Panc1 (cell line): Measurements from ENCODE around the gene CEACAM16. TPM values are rescaled to one million over a fixed set of nuclear protein-coding genes. Genes with fewer than 3 reads are reported as not detected.
A peak's percentile ranks its signal among the peaks of the same experiment; 100 is the strongest.

Experiments used
- ATAC-seq: fragments of 200-7000 bp; cut with Tn5 transposase; 2 replicates; pipeline ENCODE4 v1.9.1; 2020; ENCODE audit warnings: mild to moderate bottlenecking, moderate library complexity
- BruUV-seq: library from RNA; stranded (reverse); fragments of 400-500 nt; replicated peaks from 2 replicates; lab custom pipeline; 2021; lab: Mats Ljungman, UMichigan
- CTCF ChIA-PET: fragments of 300-600 bp; sonication (Branson Sonifier 250); formaldehyde crosslinking; loops from one replicate; lab custom pipeline; 2022; ENCODE audit warnings: antibody characterized with exemption; lab: Charles Lee
- POLR2A ChIA-PET: fragments of 300-600 bp; sonication (Branson Sonifier 250); formaldehyde crosslinking; loops from one replicate; lab custom pipeline; 2022; ENCODE audit warnings: antibody characterized with exemption; lab: Charles Lee
- DNase-seq: peaks from one replicate; pipeline ENCODE4 v3.0.0-alpha.2; 2010; ENCODE audit warnings: low read depth, low spot score
- H3K27ac ChIP-seq: 2 replicates; pipeline ENCODE4 v1.5.1; 2011; ENCODE audit warnings: mild to moderate bottlenecking, low read length, inconsistent platforms
- H3K27me3 ChIP-seq: fragments of 200-500 bp; sonication (Bioruptor generic); 2 replicates; pipeline ENCODE4 v1.6.0; 2014; ENCODE audit warnings: low read length, inconsistent platforms; ENCODE audit not compliant: control insufficient read depth, insufficient read depth
- H3K36me3 ChIP-seq: fragments of 200-500 bp; sonication (Bioruptor generic); 2 replicates; pipeline ENCODE4 v1.5.1; 2014; ENCODE audit warnings: inconsistent platforms, mild to moderate bottlenecking, low read length, moderate library complexity; ENCODE audit not compliant: control insufficient read depth, insufficient read depth
- H3K4me1 ChIP-seq: 2 replicates; pipeline ENCODE4 v1.5.1; 2011; ENCODE audit warnings: inconsistent platforms, mild to moderate bottlenecking, low read length, moderate library complexity; ENCODE audit not compliant: control insufficient read depth, insufficient read depth
- H3K4me3 ChIP-seq, 2 experiments: 2 replicates each; pipeline ENCODE4 v1.5.1; 2011 to 2012; ENCODE audit warnings: low read depth in 2 of 2, low read length in 2 of 2, mild to moderate bottlenecking in 2 of 2, inconsistent platforms in 1 of 2, moderate library complexity in 1 of 2
- H3K9me3 ChIP-seq: fragments of 200-500 bp; sonication (Bioruptor generic); 2 replicates; pipeline ENCODE4 v1.5.1; 2014; ENCODE audit warnings: low read depth, mild to moderate bottlenecking, inconsistent platforms, low read length, moderate library complexity; ENCODE audit not compliant: control insufficient read depth, insufficient read depth
- CTCF ChIP-seq: fragments of 450-650 bp; IDR thresholded peaks from 2 replicates; pipeline ENCODE4 v1.5.1; 2017; ENCODE audit warnings: mild to moderate bottlenecking
- POLR2AphosphoS5 ChIP-seq: IDR thresholded peaks from 2 replicates; pipeline ENCODE4 v1.6.1; 2012; ENCODE audit warnings: mild to moderate bottlenecking, low read depth, low read length, moderate library complexity
- SIN3A ChIP-seq: IDR thresholded peaks from 2 replicates; pipeline ENCODE4 v1.6.1; 2012; ENCODE audit warnings: low read depth, mild to moderate bottlenecking, low read length, moderate library complexity, borderline replicate concordance; ENCODE audit not compliant: insufficient read depth
- TCF7L2 ChIP-seq: IDR thresholded peaks from 2 replicates; pipeline ENCODE4 v1.6.1; 2011; ENCODE audit warnings: mild to moderate bottlenecking, low read depth, low read length, inconsistent platforms
- in situ Hi-C: cut with HindIII; loops from 2 replicates; pipeline ENCODE4 v1.10.0; 2016; ENCODE audit warnings: low sequenced_read_pairs, low pct_unique_long_range_greater_than_20kb
- intact Hi-C: fragments of 100-400 bp; cut with micrococcal nuclease; formaldehyde crosslinking; loops from one replicate; pipeline ENCODE4 v1.10.0; 2022; ENCODE audit not compliant: unreplicated experiment
- total RNA-seq: library from RNA; stranded (reverse); gene quantifications from one replicate; pipeline ENCODE4 v1.2.1, GENCODE V29; 2021; ENCODE audit not compliant: unreplicated experiment
- TF ChIP-seq, protein P1 (sequence below), 2 experiments: IDR thresholded peaks; 2 replicates each; pipeline ENCODE4 v1.6.1; 2011 to 2012; ENCODE audit warnings: low read depth in 2 of 2, control low read depth in 1 of 2, low read length in 1 of 2, mild to moderate bottlenecking in 1 of 2, moderate library complexity in 1 of 2; ENCODE audit not compliant: insufficient read depth in 1 of 2

CEACAM16 gene
- total RNA-seq, 1 experiment from 2014 or later = not detected

DNA sequence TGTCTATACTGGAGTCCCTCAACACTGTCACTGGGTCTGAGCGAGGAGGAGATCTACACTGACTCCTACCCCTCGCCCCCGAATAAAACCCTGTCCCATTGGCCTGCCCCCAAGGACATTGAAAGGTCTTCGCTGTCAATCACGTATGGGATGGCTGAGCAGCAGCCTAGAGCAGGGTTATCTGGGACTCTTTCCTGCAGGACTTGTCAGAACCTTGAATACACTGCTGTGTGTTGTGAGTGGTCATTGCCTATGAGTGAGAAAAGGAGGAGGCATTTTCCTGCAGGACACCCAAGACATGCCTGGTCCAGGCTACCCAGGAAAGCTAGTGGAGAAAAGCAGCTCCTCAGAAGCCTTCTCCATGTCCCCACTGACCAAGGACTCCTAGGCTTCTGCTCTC is 45.6 kb upstream of the CEACAM16 start:
- TF ChIP-seq, protein P1, sequence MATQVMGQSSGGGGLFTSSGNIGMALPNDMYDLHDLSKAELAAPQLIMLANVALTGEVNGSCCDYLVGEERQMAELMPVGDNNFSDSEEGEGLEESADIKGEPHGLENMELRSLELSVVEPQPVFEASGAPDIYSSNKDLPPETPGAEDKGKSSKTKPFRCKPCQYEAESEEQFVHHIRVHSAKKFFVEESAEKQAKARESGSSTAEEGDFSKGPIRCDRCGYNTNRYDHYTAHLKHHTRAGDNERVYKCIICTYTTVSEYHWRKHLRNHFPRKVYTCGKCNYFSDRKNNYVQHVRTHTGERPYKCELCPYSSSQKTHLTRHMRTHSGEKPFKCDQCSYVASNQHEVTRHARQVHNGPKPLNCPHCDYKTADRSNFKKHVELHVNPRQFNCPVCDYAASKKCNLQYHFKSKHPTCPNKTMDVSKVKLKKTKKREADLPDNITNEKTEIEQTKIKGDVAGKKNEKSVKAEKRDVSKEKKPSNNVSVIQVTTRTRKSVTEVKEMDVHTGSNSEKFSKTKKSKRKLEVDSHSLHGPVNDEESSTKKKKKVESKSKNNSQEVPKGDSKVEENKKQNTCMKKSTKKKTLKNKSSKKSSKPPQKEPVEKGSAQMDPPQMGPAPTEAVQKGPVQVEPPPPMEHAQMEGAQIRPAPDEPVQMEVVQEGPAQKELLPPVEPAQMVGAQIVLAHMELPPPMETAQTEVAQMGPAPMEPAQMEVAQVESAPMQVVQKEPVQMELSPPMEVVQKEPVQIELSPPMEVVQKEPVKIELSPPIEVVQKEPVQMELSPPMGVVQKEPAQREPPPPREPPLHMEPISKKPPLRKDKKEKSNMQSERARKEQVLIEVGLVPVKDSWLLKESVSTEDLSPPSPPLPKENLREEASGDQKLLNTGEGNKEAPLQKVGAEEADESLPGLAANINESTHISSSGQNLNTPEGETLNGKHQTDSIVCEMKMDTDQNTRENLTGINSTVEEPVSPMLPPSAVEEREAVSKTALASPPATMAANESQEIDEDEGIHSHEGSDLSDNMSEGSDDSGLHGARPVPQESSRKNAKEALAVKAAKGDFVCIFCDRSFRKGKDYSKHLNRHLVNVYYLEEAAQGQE (IDR thresholded peaks at IDR 0.05; ENCODE audit: insufficient read depth in 1 of 2, low read depth in 2 of 2, low read length in 1 of 2) = no peak
- TF ChIP-seq TCF7L2 (no peak), CTCF (no peak), SIN3A (no peak), POLR2AphosphoS5 (no peak)
- CTCF ChIA-PET = no interaction called here
- no peaks in the 10 kb centered on the region for H3K9me3 ChIP-seq
- POLR2A ChIA-PET = no interaction called here
- intact Hi-C loops = no loop called here
- no peaks in the 10 kb centered on the region for H3K36me3 ChIP-seq
- H3K4me3 ChIP-seq = no peak overlapping the region
- H3K27me3 ChIP-seq = no peaks in the 10 kb centered on the region
- H3K4me1 ChIP-seq = no peaks in the 10 kb centered on the region
- no peak overlapping the region for H3K27ac ChIP-seq
- DNase-seq = no peak
- no TSS peak for BruUV-seq
- in situ Hi-C loops = no loop called here
- ATAC-seq = no peak

DNA sequence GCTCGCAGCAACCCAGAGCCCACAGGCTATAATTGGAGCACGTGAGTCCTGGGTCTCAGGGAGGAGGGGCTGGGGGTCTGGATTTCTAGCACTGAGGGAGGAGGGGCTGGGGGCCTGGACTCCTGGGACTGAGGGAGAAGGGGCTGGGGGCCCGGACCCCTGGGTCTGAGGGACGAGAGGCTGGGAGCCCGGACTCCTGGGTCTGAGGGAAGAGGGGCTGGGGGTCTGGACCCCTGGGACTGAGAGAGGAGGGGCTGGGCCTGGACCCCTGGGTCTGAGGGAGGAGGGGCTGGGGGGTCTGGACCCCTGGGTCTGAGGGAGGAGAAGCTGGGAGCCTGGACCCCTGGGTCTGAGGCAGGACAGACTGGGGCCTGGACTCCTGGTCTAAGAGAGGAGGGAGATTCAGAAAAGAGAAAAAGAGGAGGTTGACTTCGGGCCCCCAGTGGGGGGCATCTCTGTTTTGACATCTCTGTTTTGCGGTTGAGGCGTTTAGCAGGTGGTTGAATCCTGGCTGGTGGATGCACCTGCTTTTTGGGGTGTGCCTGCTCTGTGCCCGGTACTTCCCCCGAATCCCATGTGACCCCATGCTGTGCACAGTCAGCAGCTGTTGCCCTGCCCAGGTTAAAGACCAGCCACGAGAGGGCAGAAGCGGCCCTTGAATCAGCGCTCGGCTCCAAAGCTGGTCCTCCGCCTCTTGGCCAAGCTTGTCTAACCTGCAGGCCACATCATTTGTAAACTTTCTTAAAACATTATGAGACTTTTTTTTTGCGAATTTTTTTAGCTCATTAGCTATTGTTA is 44.8 kb upstream of the CEACAM16 start:
- no peak for TF ChIP-seq SIN3A
- TF ChIP-seq POLR2AphosphoS5 = no peak
- TF ChIP-seq, protein P1 (IDR thresholded peaks at IDR 0.05; ENCODE audit: insufficient read depth in 1 of 2, low read depth in 2 of 2, low read length in 1 of 2) = no peak
- TF ChIP-seq CTCF = peak; percentile 77
- no peak for TF ChIP-seq TCF7L2
- no peak overlapping the region for H3K27ac ChIP-seq
- no peaks in the 10 kb centered on the region for H3K4me1 ChIP-seq
- in situ Hi-C loops (no loop called here), intact Hi-C loops (no loop called here)
- ATAC-seq = peak; percentile 80
- no peak for DNase-seq
- H3K36me3 ChIP-seq = no peaks in the 10 kb centered on the region
- ChIA-PET CTCF (interaction anchor here (0.5 to 1.1 kb wide), 3 partner anchors 77 to 190 kb away, joined by 3 to 6 read pairs (median 3); no protein-coding TSS in a partner anchor), POLR2A (interaction anchor here (0.7 kb wide), 1 partner anchor 23 kb away, joined by 3 read pairs; no protein-coding TSS in a partner anchor)
- H3K27me3 ChIP-seq = no peaks in the 10 kb centered on the region
- BruUV-seq = no TSS peak
- H3K9me3 ChIP-seq = no peaks in the 10 kb centered on the region
- no peak overlapping the region for H3K4me3 ChIP-seq
